ENCODE results near the gene VAT1. TPM values are rescaled to one million over a fixed set of nuclear protein-coding genes. Genes with fewer than 3 reads are reported as not detected.
A peak's percentile ranks its signal among the peaks of the same experiment; 100 is the strongest.

Gene VAT1
- total and polyA plus RNA-seq, 2 of the 13 experiments (the other 11 are each of a cell fraction or from before 2014, with no cell fraction given), result 143 to 205 TPM

GRCh38 chr17:43020789-43021740, 1.1 kb downstream of the VAT1 start (continued):
- TF ChIP-seq PAXIP1 (CRISPR knock-in tag; conservative IDR thresholded peaks at IDR 0.05) (peak; percentile 6; the same call in 1 of the 2 replicates), GATAD1 (CRISPR knock-in tag; IDR thresholded peaks at IDR 0.05) (peak; percentile 22), HOXA5 (CRISPR knock-in tag; IDR thresholded peaks at IDR 0.05) (0 out of 2 replicates have a peak, but pooled peaks have one; percentile 54), PTBP1 (IDR thresholded peaks at IDR 0.05; ENCODE audit: low read depth, low read length, poor library complexity, severe bottlenecking) (peak; percentile 31), HNRNPH1 (optimal IDR thresholded peaks at IDR 0.05; ENCODE audit: low read depth, low read length) (peak; percentile 50), CBX5 (CRISPR knock-in tag; IDR thresholded peaks at IDR 0.05; ENCODE audit: borderline replicate concordance) (0 out of 2 replicates have a peak, but pooled peaks have one; percentile 14), TSC22D2 (CRISPR knock-in tag; IDR thresholded peaks at IDR 0.05; ENCODE audit: borderline replicate concordance) (0 out of 2 replicates have a peak, but pooled peaks have one; percentile 23), ZNF891 (CRISPR knock-in tag; IDR thresholded peaks at IDR 0.05) (no peak), ZNF644 (CRISPR knock-in tag; IDR thresholded peaks at IDR 0.05; ENCODE audit: low read depth) (no peak), RXRA (CRISPR knock-in tag; IDR thresholded peaks at IDR 0.05) (peak; percentile 55; the same call in 1 of the 2 replicates), PPARG (CRISPR knock-in tag; conservative IDR thresholded peaks at IDR 0.05) (no peak; the same call in 1 of the 2 replicates), MED1 (CRISPR knock-in tag; IDR thresholded peaks at IDR 0.05) (peak; percentile 6; the same call in 1 of the 2 replicates), SRSF9 (IDR thresholded peaks at IDR 0.05; ENCODE audit: borderline replicate concordance, insufficient read depth, low read depth, low read length, poor library complexity, severe bottlenecking) (no peak), ZNF12 (CRISPR knock-in tag; IDR thresholded peaks at IDR 0.05) (0 out of 2 replicates have a peak, but pooled peaks have one; percentile 7), POLR2AphosphoS5 (IDR thresholded peaks at IDR 0.05; ENCODE audit: low read depth, low read length) (no peak), CEBPB (IDR thresholded peaks at IDR 0.05; ENCODE audit: borderline replicate concordance, low read depth, low read length) (peak; percentile 31; the same call in 1 of the 2 replicates), TFE3 (CRISPR knock-in tag; IDR thresholded peaks at IDR 0.05) (peak; percentile 69), CEBPG (CRISPR knock-in tag; IDR thresholded peaks at IDR 0.05) (peak; percentile 22; the same call in 1 of the 2 replicates), E2F2 (CRISPR knock-in tag; IDR thresholded peaks at IDR 0.05; ENCODE audit: borderline replicate concordance) (no peak), ZNF20 (CRISPR knock-in tag; IDR thresholded peaks at IDR 0.05) (no peak), POLR2G (IDR thresholded peaks at IDR 0.05; ENCODE audit: low read depth, low read length) (peak; percentile 63), RBFOX2 (IDR thresholded peaks at IDR 0.05; ENCODE audit: low read depth, low read length) (no peak)
